HG02885 (cell line): Measurements from ENCODE around the gene ZFTA.
"Not testable (repeated sequence)": the region's sequence is repeated elsewhere in the genome, so short reads cannot be mapped to it uniquely, and the experiment has no call there.

Experiments
- ATAC-seq: cut with Tn5 transposase; IDR thresholded peaks from one replicate; pipeline ENCODE4 v1.9.1; 2021; ENCODE audit warnings: mild to moderate bottlenecking; ENCODE audit not compliant: unreplicated experiment, poor library complexity

The ZFTA gene

GRCh38 chr11:63782749-63783148, 14.2 kb upstream of the ZFTA start:
- no peak for ATAC-seq

- no peak for ATAC-seq
These were observed 10.5 kb upstream of the ZFTA start for GRCh38 chr11:63779039-63779438.

DNA sequence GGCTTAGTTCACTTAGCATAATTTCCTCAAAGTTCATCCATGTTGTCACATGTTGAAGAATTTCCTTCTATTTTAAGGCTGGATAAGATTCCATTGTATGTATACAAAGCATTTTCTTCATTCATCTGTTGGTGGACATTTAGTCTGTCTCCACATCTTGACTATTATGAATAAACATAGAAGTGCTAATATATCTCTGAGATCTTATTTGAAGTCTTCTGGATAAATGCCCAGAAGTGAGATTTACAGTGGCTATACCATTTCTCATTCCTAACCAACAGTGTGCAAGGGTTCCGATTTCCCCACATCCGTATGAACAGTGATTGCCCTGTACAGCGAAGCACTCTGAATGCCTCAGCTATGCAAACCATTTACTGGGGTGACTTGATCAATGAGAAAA, 6.6 kb upstream of the ZFTA start:
- ATAC-seq, result no peak

DNA sequence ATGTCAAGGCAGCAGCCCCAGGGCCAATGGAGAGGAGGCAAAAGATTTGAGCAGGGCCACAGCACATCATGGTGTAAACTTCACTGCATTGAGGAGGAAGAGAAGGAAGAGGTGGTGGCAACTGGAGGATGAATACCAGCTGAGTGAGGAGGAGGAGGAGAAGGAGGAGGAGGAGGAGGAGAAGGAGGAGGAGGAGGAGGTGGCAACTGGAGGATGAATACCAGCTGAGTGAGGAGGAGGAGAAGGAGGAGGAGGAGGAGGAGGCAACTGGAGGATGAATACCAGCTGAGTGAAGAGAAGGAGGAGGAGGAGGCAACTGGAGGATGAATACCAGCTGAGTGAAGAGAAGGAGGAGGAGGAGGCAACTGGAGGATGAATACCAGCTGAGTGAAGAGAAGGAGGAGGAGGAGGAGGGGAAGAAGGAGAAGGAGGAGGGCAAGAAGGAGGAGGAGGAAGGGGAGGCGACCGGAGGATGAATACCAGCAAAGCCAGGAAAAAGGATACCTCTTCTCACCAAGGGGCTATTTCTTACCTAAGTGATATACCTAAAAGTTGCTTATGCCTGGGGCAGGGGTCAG, 3.3 kb upstream of the ZFTA start:
- ATAC-seq, result not testable (repeated sequence)

GRCh38 chr11:63770763-63771162, 2.2 kb upstream of the ZFTA start:
- no peak for ATAC-seq

DNA sequence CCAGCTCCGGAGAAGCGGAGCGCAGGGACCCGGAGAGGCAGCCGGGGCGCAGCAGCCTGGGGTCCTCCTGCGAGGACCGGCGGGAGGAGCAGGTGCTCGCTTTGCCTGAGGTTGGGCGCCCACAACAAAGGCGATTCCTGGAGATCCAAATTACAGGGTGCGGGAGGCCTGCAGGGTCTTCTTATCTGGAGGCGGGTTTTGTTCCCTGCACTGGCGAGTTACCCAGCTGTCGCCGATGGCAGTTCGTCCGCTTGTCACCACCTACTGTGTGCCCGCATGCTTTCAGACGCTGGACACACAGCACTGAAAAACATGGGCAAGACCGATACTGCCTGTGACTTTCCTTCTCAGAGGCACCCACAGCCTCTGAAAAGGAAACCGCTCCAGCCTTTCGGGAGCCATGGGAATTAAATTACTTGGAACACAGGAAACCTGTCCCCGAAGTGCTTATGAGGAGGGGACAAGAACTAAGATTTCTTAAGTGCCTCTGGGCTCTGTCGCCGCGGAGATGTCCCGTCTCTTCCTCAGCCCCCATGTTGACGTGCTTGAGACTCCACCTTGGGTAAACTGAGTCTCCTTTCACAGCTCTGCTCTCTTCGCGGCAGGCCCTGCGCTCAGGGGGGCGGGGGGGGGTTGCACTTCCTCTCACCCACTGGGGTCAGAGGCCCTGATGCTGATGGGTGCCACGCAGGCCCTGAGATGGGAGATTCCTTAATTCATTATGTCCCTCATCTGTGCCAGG, 1.3 kb upstream of the ZFTA start:
- no peak for ATAC-seq

GRCh38 chr11:63769042-63769713, 603 bp upstream of the ZFTA start:
- ATAC-seq, result peak; percentile 36

GRCh38 chr11:63767565-63768236, 874 bp downstream of the ZFTA start:
- no peak for ATAC-seq

DNA sequence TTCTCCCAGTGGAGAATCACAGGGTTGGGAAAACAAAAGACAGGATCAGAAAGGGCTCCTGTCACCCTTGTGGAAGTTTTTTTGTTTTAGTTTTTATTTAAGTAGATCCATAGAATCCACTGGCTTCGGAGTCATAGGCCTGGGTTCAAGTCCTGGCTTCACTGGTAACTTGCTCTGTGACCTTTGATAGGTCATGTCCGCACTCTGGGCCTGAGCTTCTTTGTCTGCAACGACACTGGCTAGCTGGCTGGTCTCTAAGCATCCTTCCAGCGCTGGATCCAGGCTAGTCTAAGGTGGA, 1.4 kb downstream of the ZFTA start:
- no peak for ATAC-seq

DNA sequence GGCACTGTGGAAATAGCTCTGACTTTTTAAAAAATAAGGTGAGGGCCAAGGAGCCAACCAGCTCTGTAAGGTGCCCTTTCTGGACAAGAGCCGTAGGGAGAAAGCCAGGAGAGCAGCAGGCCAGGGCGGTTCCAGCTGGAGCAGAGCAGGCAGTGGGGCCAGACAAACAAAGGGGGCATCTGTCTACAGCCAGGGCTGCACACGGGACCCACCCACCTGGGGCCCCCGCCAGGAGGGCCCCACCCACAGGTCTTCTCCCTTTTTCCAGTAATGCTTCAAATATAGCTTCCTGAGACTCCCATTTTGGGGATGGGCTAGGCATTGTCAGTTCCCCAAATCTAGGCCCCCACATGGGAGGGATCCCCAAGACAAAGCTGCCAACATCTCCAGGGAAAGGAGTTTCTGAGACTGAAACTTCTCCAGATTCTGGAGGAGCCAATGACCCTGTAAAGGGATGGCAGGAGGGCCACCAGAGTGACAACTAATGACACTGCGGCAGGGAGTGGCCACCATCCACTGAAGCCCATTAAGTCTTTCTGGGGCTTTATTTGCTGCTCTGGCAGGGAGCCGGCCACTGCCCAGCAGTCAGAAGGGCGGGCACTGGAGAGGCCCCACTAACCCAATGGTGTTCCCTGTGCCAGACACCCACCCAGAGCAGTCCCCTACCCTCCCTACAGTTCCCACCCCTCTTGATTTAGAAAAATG, 1.9 kb downstream of the ZFTA start:
- no peak for ATAC-seq

GRCh38 chr11:63765688-63766241, 2.8 kb downstream of the ZFTA start:
- no peak for ATAC-seq

DNA sequence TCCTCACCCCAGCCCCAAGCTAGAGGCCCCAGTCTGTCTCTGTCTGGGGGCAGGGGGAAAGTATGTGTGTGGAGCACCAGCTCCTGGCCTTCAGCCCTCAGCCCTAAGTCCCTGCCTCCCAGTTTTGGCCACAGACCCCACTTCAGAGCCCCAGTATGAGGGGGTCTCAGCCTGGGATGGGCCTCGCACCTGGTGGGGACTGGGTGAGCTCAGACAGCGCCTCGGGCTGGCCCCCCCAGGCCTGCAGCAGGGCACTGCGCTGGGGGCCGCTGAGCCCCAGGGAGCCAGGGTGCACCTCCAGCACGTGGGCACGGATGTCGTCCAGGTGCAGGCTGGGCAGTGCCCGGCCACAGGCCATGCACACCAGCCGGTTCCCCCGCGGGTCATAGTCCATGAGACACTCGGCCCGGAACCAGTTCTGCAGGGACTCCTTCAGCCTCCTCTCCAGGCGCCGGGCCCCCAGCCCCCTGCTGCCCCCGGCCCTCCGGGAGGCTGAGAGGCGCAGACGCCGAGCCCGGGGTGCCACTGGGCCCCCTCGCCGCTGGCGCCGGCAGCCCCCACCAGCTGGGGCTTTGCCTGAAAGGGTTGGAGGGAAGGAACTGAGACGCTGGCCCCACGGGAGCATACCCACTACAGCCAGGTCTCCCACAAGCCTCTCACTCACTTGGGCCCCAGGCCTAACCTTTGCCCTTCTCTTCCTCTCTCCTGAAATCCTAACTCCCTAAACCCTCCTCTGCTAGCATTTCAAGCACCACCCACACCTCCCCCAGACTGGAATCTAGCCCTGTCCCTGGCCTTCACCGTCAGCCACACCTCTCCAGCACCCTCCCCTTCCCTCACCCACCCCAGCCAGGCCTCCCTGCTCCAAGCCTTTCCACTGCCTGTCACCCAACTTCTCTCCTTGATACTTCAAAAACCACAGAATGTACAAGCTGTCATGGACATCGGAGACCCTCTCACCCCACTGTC, 3.6 kb downstream of the ZFTA start:
- ATAC-seq, result no peak

DNA sequence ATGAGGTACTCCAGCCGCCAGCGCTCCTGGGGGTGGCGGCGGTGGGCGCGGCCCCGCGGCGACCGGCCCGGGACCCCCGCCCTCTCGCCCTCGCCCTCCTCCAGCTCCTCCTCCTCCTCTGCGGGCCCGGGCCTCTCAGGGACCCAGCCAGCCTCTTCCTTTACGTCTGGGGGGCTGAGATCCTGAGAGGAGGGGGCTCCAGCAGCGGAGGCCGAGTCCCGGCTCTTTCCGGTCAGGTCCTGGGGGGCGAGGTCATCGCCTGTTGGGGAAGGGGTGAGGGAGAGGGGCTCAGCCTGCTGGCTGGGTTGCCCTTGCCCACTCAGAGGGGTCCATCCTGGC, 4.3 kb downstream of the ZFTA start:
- no peak for ATAC-seq

DNA sequence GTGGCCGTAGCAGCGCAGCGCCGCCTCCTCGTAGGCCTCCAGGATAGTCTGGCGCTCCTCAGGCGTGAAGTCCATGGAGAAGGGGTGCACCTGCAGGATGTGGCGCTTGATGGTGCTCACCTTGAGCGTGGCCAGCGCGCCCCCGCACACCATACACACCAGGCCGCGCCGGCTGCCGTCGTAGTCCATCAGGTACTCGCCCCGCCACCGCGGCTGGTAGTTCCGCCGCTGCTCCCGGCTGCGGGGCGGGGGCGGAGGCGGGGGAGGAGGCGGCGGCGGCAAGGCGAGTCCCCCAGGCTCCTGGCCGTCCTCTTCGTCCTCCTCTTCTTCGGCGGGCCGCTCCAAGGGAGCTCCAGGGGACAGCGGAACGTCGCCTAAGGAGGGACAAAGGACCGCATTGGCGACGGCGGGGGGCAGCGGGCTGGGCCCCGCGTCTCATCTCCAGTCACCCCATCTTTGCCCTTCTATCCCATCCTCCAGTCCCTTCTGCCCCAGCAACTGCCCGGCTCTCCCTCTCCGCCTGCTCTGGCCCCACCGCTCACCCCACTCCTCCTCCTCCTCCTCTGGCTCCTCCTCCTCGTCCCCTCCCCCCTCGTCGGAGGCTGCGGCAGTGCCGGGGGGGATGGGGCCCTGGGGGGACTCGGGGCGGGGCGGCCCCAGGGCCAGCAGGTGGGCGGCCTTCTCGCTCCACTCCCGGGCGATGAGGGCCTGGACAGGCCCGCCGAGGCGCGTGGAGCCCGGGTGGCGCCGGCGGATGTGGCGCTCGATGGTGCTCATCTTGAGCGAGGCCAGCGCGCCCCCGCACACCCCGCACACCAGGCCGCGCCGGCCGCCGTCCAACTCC, 4.9 kb downstream of the ZFTA start:
- no peak for ATAC-seq

DNA sequence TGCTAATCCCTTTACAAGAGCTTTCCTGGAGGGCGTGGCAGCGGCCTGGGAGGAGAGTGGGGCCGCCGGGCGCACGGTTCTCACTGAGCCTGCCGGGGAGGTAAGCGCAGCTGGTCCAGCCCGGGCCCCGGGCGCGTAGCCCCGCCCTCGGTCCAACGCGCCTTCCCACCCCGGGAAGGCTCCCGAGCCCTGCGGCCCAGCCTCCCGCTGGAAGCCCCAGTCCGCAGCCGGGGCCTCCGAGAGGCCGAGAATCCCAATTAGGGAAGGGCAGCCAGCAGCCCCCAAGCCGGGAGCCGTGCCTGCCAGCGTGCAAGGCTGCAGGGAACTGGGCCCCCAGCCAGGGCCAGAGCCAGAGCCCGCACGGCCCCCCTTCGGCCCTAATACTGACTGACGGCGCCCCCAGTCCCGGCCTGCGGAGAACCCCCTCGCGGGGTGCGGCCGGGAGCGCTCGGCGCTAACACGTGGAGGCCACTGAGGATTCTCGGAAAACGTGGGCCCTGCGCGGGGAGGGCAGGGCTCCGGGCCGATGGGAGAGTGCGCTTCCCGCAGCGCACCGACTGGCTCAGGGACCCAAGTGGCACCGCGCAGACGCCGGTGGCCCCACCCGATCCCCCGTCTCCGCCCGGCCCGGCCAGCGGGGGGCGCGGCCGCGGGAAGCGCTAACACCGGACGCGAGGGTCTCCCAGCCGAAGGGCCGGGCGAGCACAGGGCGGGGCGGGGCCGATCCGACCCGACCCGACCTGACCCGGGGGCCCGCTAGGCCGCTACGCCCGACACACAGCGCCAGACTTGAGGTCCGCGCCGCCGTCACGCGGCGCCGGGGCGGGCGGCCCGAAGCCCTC, 5.7 kb downstream of the ZFTA start:
- ATAC-seq, result no peak

GRCh38 chr11:63761931-63762653, 6.5 kb downstream of the ZFTA start:
- ATAC-seq, result no peak

DNA sequence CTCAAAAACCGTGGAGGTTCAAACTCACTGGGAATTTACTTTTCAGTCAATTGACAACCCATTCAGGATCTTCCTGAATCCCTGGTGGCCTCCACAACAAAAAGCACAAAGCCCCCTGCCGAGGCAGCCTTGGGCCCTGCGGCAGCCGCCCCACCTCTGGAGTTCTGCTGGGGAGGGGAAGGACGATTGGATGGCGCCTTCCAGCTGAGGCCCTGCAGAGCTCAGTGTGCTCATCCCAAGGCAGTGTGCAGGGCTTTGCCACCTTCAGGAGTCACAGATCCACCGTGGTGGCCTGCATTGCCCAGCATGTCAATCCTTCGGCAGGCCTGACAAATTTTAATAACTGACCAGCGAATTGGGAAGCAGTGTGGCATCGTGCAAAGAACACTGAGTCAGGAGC, 7.4 kb downstream of the ZFTA start:
- ATAC-seq, result no peak
